ENCODE measurements around the gene DEXI.

DNA sequence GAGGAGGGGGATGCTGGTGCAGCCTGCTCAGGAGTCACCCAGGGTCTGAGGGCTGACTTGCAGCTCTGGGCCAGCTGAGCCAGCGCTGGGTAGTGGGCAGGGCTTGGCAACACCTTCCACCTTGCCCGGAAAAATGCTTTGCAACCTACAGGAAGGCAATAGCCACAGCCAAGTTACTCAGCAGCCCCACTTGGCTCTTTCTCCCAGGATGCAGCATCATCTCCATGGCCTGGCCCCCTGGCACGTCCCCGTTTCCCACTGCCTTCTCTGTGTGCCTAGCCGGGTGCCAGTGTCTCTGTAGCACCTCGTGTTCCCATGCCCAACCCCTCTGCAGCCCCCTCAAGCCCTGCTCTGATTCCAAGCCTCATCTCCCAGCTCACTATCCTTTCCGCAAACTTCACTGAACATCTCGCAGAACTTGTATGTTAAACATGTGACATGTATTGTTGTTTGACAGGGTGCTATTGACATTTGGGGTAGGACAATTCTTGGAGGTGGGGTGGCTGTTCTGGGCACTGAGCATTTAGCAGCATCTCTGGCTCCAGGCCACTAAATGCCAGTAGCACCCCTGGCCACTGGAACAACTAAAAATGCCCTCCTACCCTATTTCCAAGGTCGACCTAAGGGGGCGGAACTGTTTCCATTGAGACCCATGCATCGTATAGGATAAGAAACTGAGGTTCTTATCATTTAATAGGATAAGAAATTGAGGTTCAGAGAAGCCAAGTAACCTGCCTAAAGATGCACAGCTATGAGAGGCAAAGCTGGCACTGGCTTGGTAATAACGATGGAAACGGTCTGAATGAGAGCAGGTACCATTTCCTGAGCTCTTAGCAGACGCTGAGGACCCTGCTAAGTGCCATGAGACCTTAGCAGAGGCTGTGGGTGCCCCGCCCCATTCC lies 12.2 kb downstream of the DEXI start:
- TF ChIP-seq, protein P1, sequence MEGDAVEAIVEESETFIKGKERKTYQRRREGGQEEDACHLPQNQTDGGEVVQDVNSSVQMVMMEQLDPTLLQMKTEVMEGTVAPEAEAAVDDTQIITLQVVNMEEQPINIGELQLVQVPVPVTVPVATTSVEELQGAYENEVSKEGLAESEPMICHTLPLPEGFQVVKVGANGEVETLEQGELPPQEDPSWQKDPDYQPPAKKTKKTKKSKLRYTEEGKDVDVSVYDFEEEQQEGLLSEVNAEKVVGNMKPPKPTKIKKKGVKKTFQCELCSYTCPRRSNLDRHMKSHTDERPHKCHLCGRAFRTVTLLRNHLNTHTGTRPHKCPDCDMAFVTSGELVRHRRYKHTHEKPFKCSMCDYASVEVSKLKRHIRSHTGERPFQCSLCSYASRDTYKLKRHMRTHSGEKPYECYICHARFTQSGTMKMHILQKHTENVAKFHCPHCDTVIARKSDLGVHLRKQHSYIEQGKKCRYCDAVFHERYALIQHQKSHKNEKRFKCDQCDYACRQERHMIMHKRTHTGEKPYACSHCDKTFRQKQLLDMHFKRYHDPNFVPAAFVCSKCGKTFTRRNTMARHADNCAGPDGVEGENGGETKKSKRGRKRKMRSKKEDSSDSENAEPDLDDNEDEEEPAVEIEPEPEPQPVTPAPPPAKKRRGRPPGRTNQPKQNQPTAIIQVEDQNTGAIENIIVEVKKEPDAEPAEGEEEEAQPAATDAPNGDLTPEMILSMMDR (conservative IDR thresholded peaks at IDR 0.05; ENCODE audit: low read depth, low read length): no peak
- TF ChIP-seq EZH2 (IDR thresholded peaks at IDR 0.05; ENCODE audit: low read length, unreplicated experiment): no peak

Measured in PC-3 (cell line).